Activated naive CD8-positive, alpha-beta T cell (primary cell): Measurements from ENCODE around the gene MRPL33.

ENCODE experiments used
- H3K27ac Mint-ChIP-seq: one replicate; pipeline ENCODE4 v1.8.0; 2021; ENCODE audit warnings: mixed read lengths
- H3K27me3 Mint-ChIP-seq: one replicate; pipeline ENCODE4 v1.8.0; 2021; ENCODE audit warnings: mixed read lengths
- H3K36me3 Mint-ChIP-seq: one replicate; pipeline ENCODE4 v1.8.0; 2021; ENCODE audit warnings: mixed read lengths
- H3K4me1 Mint-ChIP-seq: one replicate; pipeline ENCODE4 v1.8.0; 2021; ENCODE audit warnings: low read depth, mixed read lengths
- H3K4me3 Mint-ChIP-seq: one replicate; pipeline ENCODE4 v1.8.0; 2021; ENCODE audit warnings: mild to moderate bottlenecking, mixed read lengths
- H3K9me3 Mint-ChIP-seq: one replicate; pipeline ENCODE4 v1.8.0; 2021; ENCODE audit warnings: low read depth, mixed read lengths

MRPL33 gene

DNA sequence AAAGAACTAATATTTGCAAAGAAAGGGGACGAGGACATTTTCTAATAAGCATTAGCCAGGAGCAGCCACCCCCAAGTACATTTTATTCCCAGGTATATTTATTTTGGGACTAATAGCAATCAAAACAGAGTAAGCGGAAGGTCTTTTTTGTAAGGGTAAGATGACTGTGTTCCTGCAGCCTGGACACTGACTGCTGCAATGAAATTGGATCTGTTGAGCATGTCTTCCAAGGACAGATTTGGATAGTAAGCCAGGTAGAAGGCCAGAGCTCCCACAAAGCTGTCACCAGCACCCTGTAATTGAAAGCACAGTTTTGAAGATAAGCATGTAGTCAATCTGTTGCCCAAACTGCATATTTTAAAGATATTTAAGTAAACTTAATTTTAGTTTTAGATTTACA lies 10.0 kb downstream of the MRPL33 start:
- H3K27ac Mint-ChIP-seq, result no peak overlapping the region
- peaks cover 20% of the 10 kb centered on the region for H3K4me1 Mint-ChIP-seq
- H3K4me3 Mint-ChIP-seq, result no peak overlapping the region
- no peaks in the 10 kb centered on the region for H3K27me3 Mint-ChIP-seq
- H3K9me3 Mint-ChIP-seq, result no peaks in the 10 kb centered on the region
- H3K36me3 Mint-ChIP-seq, result peaks cover 9% of the 10 kb centered on the region

GRCh38 chr2:27782701-27783100 lies 11.2 kb downstream of the MRPL33 start:
- no peaks in the 10 kb centered on the region for H3K27me3 Mint-ChIP-seq
- H3K36me3 Mint-ChIP-seq, result peaks cover 9% of the 10 kb centered on the region
- no peaks in the 10 kb centered on the region for H3K9me3 Mint-ChIP-seq
- H3K27ac Mint-ChIP-seq, result no peak overlapping the region
- no peak overlapping the region for H3K4me3 Mint-ChIP-seq
- peaks cover 13% of the 10 kb centered on the region for H3K4me1 Mint-ChIP-seq

GRCh38 chr2:27790796-27791195 lies 19.3 kb downstream of the MRPL33 start:
- Mint-ChIP-seq H3K27me3 (no peaks in the 10 kb centered on the region), H3K36me3 (peaks cover 4% of the 10 kb centered on the region), H3K4me3 (no peak overlapping the region), H3K9me3 (no peaks in the 10 kb centered on the region), H3K27ac (no peak overlapping the region), H3K4me1 (no peaks in the 10 kb centered on the region)

- Mint-ChIP-seq H3K27ac (no peak overlapping the region), H3K9me3 (no peaks in the 10 kb centered on the region), H3K27me3 (no peaks in the 10 kb centered on the region), H3K4me1 (no peaks in the 10 kb centered on the region), H3K4me3 (no peak overlapping the region), H3K36me3 (peaks cover 4% of the 10 kb centered on the region)
Measured at GRCh38 chr2:27792759-27793158, 21.2 kb downstream of the MRPL33 start.

DNA sequence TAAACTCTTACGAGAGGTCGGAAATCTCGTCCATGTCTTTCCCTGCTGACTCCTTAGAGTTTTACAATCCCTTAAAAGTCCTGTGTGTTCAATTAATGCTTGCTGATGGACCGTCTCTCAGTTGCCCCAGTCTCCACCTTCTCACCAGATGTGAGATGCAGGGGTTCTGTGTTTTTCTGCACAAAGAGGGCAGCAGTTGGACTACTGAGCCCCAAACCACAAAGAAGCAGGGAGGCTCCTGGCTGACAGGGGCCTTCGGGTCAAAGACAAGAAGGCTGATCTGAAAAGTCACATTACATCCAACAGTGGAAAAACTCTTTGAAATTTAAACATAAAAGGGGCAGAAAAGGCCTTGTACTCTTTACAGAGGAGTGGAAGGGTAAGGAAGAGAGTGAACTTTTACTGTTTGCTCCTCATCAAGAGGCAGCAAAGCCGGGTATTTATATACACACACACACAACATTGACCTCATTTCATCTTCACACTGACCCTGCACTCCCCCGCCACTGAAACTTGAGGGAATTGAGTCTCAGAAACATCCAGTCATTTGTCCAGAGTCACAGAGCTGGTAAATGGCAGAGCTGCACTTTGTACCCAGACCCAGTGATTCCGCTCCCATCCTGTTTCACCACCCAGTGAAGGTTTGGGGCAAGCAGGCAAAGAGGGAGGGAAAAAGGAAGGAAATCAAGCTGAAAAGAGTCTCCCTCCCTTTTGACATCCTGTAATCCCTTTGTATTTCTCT lies 23.7 kb downstream of the MRPL33 start:
- H3K36me3 Mint-ChIP-seq, result peaks cover 8% of the 10 kb centered on the region
- no peak overlapping the region for H3K27ac Mint-ChIP-seq
- no peaks in the 10 kb centered on the region for H3K4me1 Mint-ChIP-seq
- H3K27me3 Mint-ChIP-seq, result no peaks in the 10 kb centered on the region
- no peak overlapping the region for H3K4me3 Mint-ChIP-seq
- no peaks in the 10 kb centered on the region for H3K9me3 Mint-ChIP-seq

DNA sequence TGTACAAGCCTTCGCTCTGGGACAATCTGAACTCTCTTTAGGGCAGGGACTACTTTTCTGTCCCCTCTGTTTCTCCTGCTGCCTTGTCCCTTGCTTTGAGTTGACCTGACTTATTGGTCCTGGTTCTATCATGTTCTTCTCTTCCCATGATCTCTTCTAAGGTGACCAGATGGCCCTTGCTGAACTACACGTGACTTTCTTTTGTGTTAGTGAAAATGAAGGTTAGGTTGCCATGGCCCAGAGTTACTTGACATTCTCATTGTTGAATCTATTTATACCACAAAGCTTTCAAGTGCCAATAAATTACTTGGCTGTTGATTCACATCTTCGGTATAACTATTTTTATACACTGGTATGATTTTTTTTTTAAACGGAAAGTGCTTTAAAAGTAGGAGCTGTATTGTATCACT lies 24.4 kb downstream of the MRPL33 start:
- Mint-ChIP-seq H3K27ac (no peak overlapping the region), H3K9me3 (no peaks in the 10 kb centered on the region), H3K27me3 (no peaks in the 10 kb centered on the region), H3K4me1 (no peaks in the 10 kb centered on the region), H3K36me3 (peaks cover 8% of the 10 kb centered on the region), H3K4me3 (no peak overlapping the region)

DNA sequence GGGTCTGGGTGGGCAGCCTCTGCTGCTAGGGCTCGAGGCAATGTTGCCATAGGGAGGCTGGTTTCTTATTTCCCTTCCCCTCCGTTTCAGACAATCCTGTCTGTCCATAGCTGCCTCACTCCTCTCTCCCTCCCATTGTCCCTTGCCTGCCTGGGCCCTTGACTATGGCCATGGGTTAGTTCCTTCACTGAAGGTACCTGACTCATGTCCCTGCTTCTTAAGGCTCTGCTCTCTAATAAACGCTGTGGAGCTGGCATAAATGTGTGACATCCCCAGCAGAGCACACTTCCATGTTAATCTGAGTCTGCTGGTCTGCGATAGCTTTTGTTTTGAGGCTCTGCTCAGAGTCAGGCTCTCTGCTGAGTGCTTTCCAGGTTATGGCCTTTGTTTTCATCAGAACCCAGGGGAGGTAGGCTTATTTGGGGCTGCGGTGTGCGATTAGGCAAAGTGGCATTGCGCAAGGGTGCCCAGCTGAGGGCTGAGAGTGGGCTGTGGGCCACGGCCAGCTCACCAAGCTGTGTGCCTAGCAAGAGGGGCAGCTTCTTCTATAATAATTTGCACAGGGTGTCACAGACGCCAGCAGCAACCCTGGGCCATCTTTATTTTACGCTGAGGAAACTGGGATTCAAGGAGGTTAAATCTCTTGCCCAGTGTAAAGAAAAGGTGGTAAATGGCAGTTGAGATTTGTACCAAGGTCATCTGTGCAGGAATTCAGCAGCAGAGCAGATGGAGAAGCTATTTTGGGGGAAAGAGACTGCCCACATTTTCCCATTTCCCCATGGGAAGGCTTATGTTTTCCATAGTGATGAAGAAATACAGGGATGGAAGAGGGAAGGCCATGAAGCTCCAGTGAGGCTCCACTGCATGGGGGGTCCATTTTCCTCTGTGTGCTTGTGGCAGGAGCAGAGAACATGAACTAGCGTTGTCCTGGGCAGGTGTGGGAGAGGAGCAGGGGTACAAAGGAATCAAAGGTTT lies 25.6 kb downstream of the MRPL33 start:
- H3K9me3 Mint-ChIP-seq, result no peaks in the 10 kb centered on the region
- H3K27me3 Mint-ChIP-seq, result no peaks in the 10 kb centered on the region
- H3K4me3 Mint-ChIP-seq, result no peak overlapping the region
- H3K27ac Mint-ChIP-seq, result no peak overlapping the region
- peaks cover 8% of the 10 kb centered on the region for H3K36me3 Mint-ChIP-seq
- H3K4me1 Mint-ChIP-seq, result no peaks in the 10 kb centered on the region

DNA sequence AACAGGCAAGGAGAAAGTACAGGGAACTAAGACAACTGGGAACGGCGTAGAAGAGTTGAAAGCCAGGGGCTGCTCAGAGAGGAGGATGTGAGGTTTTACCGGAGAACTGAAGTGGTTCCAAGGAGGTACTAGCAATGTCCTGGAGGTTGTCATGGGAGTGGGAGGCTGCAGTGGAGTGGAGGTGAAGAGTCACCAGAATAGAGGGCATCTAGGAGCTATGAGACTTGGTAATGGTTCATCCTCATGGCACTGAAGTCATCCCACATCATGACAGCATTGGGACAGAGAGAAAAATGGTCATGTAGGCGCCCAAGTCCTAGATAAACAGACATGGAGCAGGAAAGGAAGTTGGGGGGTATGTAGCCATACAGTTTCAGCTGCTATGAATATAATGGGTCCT lies 26.3 kb downstream of the MRPL33 start:
- peaks cover 8% of the 10 kb centered on the region for H3K36me3 Mint-ChIP-seq
- no peaks in the 10 kb centered on the region for H3K27me3 Mint-ChIP-seq
- H3K4me3 Mint-ChIP-seq, result no peak overlapping the region
- no peaks in the 10 kb centered on the region for H3K9me3 Mint-ChIP-seq
- no peaks in the 10 kb centered on the region for H3K4me1 Mint-ChIP-seq
- H3K27ac Mint-ChIP-seq, result no peak overlapping the region

DNA sequence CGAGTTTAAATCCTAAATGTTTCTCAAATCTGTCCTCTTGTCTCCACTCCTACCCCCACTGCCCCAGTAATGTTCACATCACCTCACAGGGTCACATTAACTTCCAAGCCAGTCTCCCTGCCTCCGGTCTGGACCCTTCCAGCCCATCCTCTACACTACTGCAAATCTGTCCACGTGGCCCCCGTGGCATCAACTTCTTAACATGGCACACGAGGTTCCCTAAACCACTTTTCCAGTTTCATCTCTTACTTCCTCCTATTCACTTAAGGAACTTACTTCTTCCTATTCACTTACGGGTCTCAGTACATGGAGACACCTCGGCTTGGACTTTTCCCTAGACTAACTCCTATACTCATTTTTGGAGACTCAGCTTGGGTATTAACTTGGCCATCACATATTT lies 27.0 kb downstream of the MRPL33 start:
- Mint-ChIP-seq H3K36me3 (peaks cover 8% of the 10 kb centered on the region), H3K4me3 (no peak overlapping the region), H3K9me3 (no peaks in the 10 kb centered on the region), H3K27me3 (no peaks in the 10 kb centered on the region), H3K27ac (no peak overlapping the region), H3K4me1 (no peaks in the 10 kb centered on the region)

DNA sequence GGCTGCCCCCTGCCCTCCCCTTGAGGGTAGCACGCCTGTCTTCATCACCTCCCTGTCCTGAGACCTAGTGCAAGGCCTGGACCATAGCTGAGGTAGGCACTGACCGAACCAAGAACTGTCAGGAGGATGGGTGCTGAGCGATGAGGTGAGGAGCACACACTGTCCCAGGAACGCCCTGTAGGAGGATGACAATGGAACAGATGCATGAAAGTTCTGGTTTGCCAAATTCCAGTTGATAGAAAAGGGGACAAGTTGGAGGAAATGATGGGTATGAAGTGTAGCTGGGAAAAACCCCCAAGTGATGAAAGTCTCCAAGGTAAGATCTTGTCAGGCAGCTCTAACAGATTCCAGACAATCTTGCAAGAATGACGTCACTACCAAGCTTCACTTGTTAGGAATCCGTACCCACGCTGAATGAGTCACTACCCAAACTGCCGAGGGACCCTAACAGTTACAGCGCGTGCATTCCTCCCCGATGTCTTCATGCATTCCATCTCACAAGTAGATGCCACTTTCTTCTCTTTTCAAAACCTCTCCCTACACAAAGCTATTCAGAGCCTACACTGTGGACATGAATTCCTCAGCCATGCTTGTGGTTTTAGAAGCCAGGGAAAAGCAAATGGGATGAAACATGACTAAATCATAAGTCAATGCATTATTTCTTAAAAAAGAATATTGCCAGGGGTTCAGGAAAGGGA lies 27.6 kb downstream of the MRPL33 start:
- H3K36me3 Mint-ChIP-seq, result peaks cover 8% of the 10 kb centered on the region
- H3K4me3 Mint-ChIP-seq, result no peak overlapping the region
- H3K27ac Mint-ChIP-seq, result no peak overlapping the region
- H3K9me3 Mint-ChIP-seq, result no peaks in the 10 kb centered on the region
- H3K4me1 Mint-ChIP-seq, result no peaks in the 10 kb centered on the region
- H3K27me3 Mint-ChIP-seq, result no peaks in the 10 kb centered on the region

- no peaks in the 10 kb centered on the region for H3K27me3 Mint-ChIP-seq
- no peaks in the 10 kb centered on the region for H3K4me1 Mint-ChIP-seq
- H3K9me3 Mint-ChIP-seq, result no peaks in the 10 kb centered on the region
- H3K4me3 Mint-ChIP-seq, result no peak overlapping the region
- peaks cover 8% of the 10 kb centered on the region for H3K36me3 Mint-ChIP-seq
- H3K27ac Mint-ChIP-seq, result no peak overlapping the region
Measured at GRCh38 chr2:27799646-27800010, 28.1 kb downstream of the MRPL33 start.

- Mint-ChIP-seq H3K27ac (no peak overlapping the region), H3K36me3 (peaks cover 8% of the 10 kb centered on the region)
Measured at GRCh38 chr2:27800856-27801255, 29.3 kb downstream of the MRPL33 start.

DNA sequence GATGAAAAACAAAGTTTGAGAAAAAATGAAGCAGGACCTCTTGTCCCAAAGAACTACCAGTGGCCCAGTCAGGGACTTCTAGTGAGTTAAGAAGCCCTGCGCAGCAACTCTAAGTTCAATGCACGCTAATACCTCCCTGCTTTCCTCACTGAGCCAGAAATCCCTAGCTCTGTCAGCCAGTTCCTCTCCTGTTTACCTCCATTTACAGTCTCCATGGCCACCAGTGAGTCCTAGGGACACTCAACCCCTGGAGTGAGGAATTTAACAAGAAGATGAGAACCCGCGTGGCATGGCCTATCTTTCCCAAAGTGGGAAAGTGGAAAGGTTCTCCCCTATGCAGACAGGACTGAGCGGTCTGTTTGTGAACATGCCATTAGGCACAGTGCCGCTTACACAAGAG lies 31.0 kb downstream of the MRPL33 start:
- H3K36me3 Mint-ChIP-seq, result peaks cover 8% of the 10 kb centered on the region
- H3K27ac Mint-ChIP-seq, result no peak overlapping the region
- no peaks in the 10 kb centered on the region for H3K9me3 Mint-ChIP-seq
- H3K4me3 Mint-ChIP-seq, result no peak overlapping the region
- H3K27me3 Mint-ChIP-seq, result no peaks in the 10 kb centered on the region
- no peaks in the 10 kb centered on the region for H3K4me1 Mint-ChIP-seq

More at GRCh38 chr2:27800856-27801255, 29.3 kb downstream of the MRPL33 start:
- no peaks in the 10 kb centered on the region for H3K9me3 Mint-ChIP-seq
- no peaks in the 10 kb centered on the region for H3K27me3 Mint-ChIP-seq
- no peak overlapping the region for H3K4me3 Mint-ChIP-seq
- no peaks in the 10 kb centered on the region for H3K4me1 Mint-ChIP-seq

GRCh38 chr2:27803046-27803445 lies 31.5 kb downstream of the MRPL33 start:
- Mint-ChIP-seq H3K36me3 (peaks cover 8% of the 10 kb centered on the region), H3K4me1 (no peaks in the 10 kb centered on the region), H3K27me3 (no peaks in the 10 kb centered on the region), H3K4me3 (no peak overlapping the region), H3K27ac (no peak overlapping the region), H3K9me3 (no peaks in the 10 kb centered on the region)

GRCh38 chr2:27804146-27804545 lies 32.6 kb downstream of the MRPL33 start:
- no peaks in the 10 kb centered on the region for H3K9me3 Mint-ChIP-seq
- H3K27ac Mint-ChIP-seq, result no peak overlapping the region
- H3K36me3 Mint-ChIP-seq, result no peaks in the 10 kb centered on the region
- no peaks in the 10 kb centered on the region for H3K4me1 Mint-ChIP-seq
- no peak overlapping the region for H3K4me3 Mint-ChIP-seq
- H3K27me3 Mint-ChIP-seq, result no peaks in the 10 kb centered on the region
